RWPE1 (cell line): ENCODE results near the gene ITGAX.

Experiments
- CTCF ChIA-PET: fragments of 350-600 bp; sonication (Branson Sonifier 250); formaldehyde crosslinking; extraction: SDS; loops from one replicate; lab custom pipeline; 2021; lab: Yijun Ruan, JAX
- POLR2A ChIA-PET: fragments of 400-600 bp; formaldehyde crosslinking; extraction: SDS; loops from one replicate; lab custom pipeline; 2020; ENCODE audit warnings: antibody characterized with exemption; ENCODE audit not compliant: low non-redundant PET; lab: Yijun Ruan, JAX
- DNase-seq: peaks from one replicate; pipeline ENCODE4 v3.0.0; 2012; ENCODE audit warnings: low spot score
- H3K27ac ChIP-seq: fragments of 450-650 bp; 2 replicates; pipeline ENCODE4 v1.5.1; 2017
- CTCF ChIP-seq: fragments of 450-650 bp; conservative IDR thresholded peaks from 2 replicates; pipeline ENCODE4 v1.5.1; 2017; ENCODE audit warnings: low read depth, mild to moderate bottlenecking

The ITGAX gene

GRCh38 chr16:31362476-31363405 lies 7.8 kb downstream of the ITGAX start:
- no peak for DNase-seq
- TF ChIP-seq CTCF, result no peak
- CTCF ChIA-PET, result no interaction called here
- POLR2A ChIA-PET, result no interaction called here
- H3K27ac ChIP-seq, result no peak overlapping the region

GRCh38 chr16:31363721-31364120 lies 8.7 kb downstream of the ITGAX start:
- DNase-seq, result no peak
- no peak for TF ChIP-seq CTCF
- ChIA-PET CTCF (interaction anchor here (0.6 kb wide), 1 partner anchor 12 kb away, joined by 3 read pairs; no protein-coding TSS in a partner anchor), POLR2A (no interaction called here)
- H3K27ac ChIP-seq, result no peak overlapping the region

GRCh38 chr16:31364421-31364820 lies 9.4 kb downstream of the ITGAX start:
- no peak for DNase-seq
- ChIA-PET CTCF (interaction anchor here (0.6 kb wide), 1 partner anchor 11 kb away, joined by 3 read pairs; no protein-coding TSS in a partner anchor), POLR2A (no interaction called here)
- no peak for TF ChIP-seq CTCF
- no peak overlapping the region for H3K27ac ChIP-seq

GRCh38 chr16:31365131-31365865 lies 10.3 kb downstream of the ITGAX start:
- no peak for TF ChIP-seq CTCF
- no peak for DNase-seq
- ChIA-PET CTCF (interaction anchor here (0.6 to 1.0 kb wide), 2 partner anchors 32 to 401 kb away, joined by 3 read pairs; no protein-coding TSS in a partner anchor), POLR2A (no interaction called here)
- no peak overlapping the region for H3K27ac ChIP-seq

GRCh38 chr16:31367853-31368252 lies 12.9 kb downstream of the ITGAX start:
- ChIA-PET POLR2A (no interaction called here), CTCF (no interaction called here)
- no peak for TF ChIP-seq CTCF
- no peak for DNase-seq
- H3K27ac ChIP-seq, result no peak overlapping the region

GRCh38 chr16:31371008-31371407 lies 16.0 kb downstream of the ITGAX start:
- ChIA-PET POLR2A (no interaction called here), CTCF (interaction anchor here (1.0 kb wide), 1 partner anchor 386 kb away, joined by 6 read pairs; the partner anchor contains the start of gene HSD3B7)
- TF ChIP-seq CTCF, result no peak
- DNase-seq, result no peak
- H3K27ac ChIP-seq, result no peak overlapping the region
